NCI-H2029 (cell line): Measurements from ENCODE around the gene ODF4.

Source experiments
- DNase-seq: peaks from one replicate; lab custom pipeline; 2025; lab: John Stamatoyannopoulos, UW

The ODF4 gene

GRCh38 chr17:8339540-8339939 lies at the start of gene ODF4:
Gene ODF4 (plus strand): TSS chr17:8339840. CDS start chr17:8340052, 212 bp downstream.
- no peak for DNase-seq

GRCh38 chr17:8290043-8290442 lies 49.6 kb upstream of the ODF4 start:
- DNase-seq, result no peak

DNA sequence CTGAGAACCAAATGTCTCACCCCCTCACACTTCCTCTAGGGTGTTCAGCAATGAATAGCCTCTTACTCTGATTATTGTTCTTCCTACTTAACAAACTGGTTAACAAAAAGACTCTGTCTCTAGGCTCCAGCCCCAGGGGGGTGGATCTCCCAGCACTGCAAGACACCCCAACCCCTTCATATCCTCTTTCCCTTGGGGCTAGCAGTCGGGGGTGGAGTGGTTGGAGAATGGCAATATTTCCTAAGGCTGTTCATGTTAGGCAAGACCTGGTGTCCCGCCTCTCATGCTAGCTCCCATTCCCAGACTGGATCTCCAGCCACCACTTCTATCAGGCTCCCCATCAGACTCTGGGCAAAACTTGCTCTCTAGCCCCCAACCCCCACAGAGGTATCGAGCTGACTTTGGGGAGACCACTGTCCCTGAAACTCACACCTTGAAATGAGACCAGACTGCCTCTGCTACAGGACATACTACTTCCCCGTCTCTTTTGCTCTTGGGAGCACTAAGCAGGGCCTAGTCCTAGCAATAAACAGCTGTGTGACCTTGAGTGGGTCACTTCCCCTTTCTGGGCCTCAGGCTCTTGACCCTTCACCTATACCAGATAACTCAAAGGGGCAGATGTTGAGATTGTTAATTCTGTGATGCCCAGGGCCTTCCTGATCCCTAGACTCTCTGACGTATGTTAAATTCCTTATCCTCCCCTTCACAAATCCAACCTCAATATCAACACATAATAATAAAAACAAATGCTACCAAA lies 46.8 kb upstream of the ODF4 start:
- DNase-seq, result no peak

DNA sequence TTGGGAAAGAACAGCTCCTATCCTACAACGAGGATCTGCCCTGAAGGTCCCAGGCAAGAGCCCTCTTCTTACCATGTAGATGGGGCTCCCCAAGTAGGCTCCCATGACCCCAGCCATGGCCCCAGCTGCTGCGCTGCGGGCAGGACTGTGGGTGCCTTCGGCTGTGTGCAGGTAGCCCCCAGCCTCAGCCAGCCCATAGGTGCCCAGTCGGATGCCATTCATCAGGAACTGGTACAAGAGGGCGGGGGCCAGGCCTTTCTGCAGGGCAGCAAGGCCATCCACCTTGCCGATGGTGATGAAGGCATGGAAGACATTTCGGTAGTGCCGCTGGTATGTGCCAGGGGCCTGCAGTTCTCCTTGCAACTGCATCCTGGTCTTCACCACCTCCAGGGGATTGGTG lies 45.3 kb upstream of the ODF4 start:
- DNase-seq, result no peak

DNA sequence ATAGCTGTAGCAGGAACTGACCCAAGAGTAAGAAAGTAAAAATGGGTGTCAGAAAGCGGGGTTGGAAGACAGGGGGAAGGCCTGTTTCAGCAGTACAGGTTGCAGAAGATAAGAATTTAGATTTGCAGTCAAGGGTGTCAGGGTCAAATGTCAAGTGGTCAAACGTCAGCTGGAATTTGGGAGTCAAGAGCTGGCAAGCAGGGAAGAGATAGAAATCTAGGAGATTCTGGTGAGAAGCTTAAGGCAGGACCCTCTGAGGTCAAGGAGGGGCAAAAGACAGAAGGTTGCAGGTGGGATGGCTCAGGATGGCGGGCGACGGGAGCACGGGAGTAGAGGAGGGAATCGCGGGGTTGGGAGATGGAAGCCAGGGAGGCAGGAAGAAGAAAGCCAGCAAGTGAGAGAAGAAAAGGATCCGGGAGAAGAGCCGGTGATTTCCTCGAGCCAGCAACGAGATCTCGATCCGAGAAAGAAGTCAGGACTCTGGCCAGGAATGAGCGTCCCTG lies 44.8 kb upstream of the ODF4 start:
- DNase-seq, result no peak

GRCh38 chr17:8300226-8300625 lies 39.4 kb upstream of the ODF4 start:
- DNase-seq, result no peak

DNA sequence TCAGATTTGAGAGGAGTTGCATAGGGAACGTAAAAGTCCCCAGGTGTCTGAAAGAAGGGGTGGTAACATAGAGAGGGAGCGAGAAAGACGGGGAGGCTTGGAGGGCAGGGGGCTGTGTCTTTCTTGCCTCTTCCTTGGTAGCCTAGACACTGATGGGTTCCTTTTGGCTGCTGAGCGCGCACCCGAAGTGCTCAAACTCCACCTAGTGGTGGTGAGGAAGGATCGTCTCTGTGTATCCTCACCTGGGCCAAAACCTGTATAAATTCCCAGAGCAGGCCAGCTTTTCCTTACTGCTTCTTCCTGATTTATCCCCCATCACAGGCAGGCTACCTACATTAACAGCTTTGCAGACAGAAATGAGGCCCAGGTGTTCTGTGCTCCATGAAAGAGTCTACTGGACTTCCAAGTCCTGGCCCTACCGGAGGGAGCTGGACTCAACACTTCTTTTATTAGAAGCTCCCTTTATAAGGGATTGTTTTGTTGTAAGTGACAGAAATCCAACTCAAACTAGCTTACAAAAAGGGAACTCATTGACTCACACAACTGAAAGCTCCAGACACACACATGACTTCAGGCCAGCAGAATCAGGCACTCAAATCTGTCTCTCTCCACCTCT lies 38.9 kb upstream of the ODF4 start:
- peak; percentile 12 for DNase-seq

GRCh38 chr17:8310601-8311123 lies 29.0 kb upstream of the ODF4 start:
- no peak for DNase-seq

- DNase-seq, result no peak
These were observed 28.4 kb upstream of the ODF4 start for GRCh38 chr17:8311131-8311790.

- no peak for DNase-seq
These were observed 27.4 kb upstream of the ODF4 start for GRCh38 chr17:8312251-8312650.

- no peak for DNase-seq
These were observed 26.7 kb upstream of the ODF4 start for GRCh38 chr17:8312726-8313600.

DNA sequence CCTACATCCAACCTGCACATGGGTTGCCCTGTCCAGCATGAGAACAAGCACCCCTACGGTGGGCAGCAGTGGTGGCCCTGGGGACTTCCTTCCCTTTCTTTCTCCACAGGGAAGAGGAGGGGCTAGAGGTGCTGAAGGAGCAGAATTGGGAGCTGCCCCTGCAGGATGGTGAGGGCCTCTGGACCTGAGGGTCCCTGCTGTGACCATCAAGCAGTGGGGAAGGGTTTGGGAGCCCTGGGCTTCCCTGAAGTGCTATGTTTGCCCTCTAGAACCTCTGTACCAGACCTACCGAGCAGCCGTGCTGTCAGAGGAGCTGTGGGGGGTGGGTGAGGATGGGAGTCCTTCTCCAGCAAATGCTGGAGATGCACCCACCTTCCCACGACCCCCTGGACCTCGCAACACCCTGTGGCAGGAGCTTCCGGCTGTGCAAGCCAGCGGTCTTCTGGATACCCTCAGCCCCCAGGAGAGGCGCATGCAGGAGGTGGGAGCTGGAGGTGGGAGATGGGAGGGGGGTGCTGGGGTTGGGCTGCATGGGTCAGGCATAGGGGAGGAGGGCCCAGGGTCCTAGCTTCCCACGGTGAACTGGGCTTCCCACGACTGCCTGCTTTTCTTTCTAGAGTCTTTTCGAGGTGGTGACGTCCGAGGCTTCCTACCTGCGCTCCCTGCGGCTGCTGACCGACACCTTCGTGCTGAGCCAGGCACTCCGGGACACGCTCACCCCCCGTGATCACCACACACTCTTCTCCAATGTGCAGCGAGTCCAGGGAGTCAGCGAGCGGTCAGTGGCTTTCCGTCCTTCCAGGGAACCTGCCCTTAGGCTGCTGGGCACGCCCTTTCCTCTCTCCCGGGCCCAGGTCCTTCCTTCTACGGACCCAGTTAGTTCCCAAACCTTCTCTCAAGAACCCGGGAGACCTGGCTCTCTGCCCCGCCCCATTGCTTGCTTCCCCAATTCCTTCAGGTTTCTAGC lies 24.6 kb upstream of the ODF4 start:
- no peak for DNase-seq

DNA sequence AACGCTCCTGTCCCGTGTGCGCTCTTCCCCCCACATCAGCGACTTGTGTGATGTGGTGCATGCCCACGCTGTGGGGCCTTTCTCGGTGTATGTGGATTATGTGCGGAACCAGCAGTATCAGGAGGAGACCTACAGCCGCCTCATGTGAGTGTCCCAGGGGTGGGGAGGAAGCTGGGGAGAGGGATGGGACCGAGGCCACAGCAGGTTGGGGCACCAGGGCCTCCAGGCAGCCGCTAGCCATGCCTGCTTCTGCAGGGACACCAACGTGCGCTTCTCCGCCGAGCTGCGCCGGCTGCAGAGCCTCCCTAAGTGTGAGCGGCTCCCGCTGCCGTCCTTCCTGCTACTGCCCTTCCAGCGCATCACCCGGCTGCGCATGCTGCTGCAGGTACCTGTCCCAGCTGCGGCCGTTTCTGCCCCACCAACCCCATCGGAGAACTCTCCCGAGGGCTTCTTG lies 23.8 kb upstream of the ODF4 start:
- DNase-seq, result no peak

- no peak for DNase-seq
These were observed 21.4 kb upstream of the ODF4 start for GRCh38 chr17:8318010-8318935.

GRCh38 chr17:8320262-8320661 lies 19.4 kb upstream of the ODF4 start:
- no peak for DNase-seq

- DNase-seq, result no peak
These were observed 18.6 kb upstream of the ODF4 start for GRCh38 chr17:8320990-8321389.

GRCh38 chr17:8322061-8322460 lies 17.6 kb upstream of the ODF4 start:
- no peak for DNase-seq

- DNase-seq, result no peak
These were observed 15.5 kb upstream of the ODF4 start for GRCh38 chr17:8324132-8324531.

DNA sequence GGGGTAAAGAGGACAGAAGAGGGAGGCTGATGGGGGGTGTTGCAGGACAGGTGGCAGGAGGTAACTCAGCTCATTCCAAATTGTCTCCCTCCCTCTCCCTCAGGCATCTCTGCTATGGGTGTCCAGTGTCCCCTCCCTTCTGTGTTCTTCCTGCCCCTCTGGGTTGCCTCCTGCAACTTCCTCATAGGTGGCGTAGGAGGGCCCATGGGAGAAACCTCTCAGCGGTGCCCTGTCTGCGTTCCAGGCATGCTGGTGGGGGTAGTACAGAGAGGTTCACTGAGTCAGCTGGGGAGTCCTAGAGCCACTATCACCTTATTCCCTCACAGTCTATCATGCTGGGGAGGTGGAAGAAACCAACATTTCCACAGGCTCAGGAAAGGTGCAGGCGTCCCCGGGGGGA lies 14.7 kb upstream of the ODF4 start:
- DNase-seq, result no peak
